IMR-90 (cell line): ENCODE measurements around the gene LCN12. TPM values are rescaled to one million over a fixed set of nuclear protein-coding genes. Genes with fewer than 3 reads are reported as not detected.

Experiments used
- ATAC-seq: fragments of 200-7000 bp; cut with Tn5 transposase; 2 replicates; pipeline ENCODE4 v1.9.1; 2020; ENCODE audit warnings: low read depth, mild to moderate bottlenecking, moderate library complexity
- BruUV-seq: library from RNA; stranded (reverse); fragments of 400-500 nt; replicated peaks from 2 replicates; lab custom pipeline; 2021; lab: Mats Ljungman, UMichigan
- CTCF ChIA-PET: fragments of 300-600 bp; formaldehyde crosslinking; extraction: SDS; loops from one replicate; lab custom pipeline; 2021; ENCODE audit warnings: antibody characterized with exemption; lab: Yijun Ruan, JAX
- POLR2A ChIA-PET: fragments of 300-600 bp; sonication (Branson Sonifier 250); formaldehyde crosslinking; loops from one replicate; lab custom pipeline; 2022; ENCODE audit warnings: antibody characterized with exemption; ENCODE audit not compliant: unreplicated experiment; lab: Charles Lee
- DNase-seq: peaks from one replicate; pipeline ENCODE4 v3.0.0; 2013
- H2AFZ ChIP-seq: replicated peaks from 2 replicates; pipeline ENCODE3; 2013; ENCODE audit warnings: low read length, mild to moderate bottlenecking; ENCODE audit not compliant: poor library complexity
- H2AK5ac ChIP-seq: 2 replicates; pipeline ENCODE4 v1.6.1; 2013; ENCODE audit warnings: low read depth, low read length, inconsistent platforms
- H2AK9ac ChIP-seq: replicated peaks from 2 replicates; pipeline ENCODE3; 2013; ENCODE audit warnings: mild to moderate bottlenecking, low read depth, low read length, moderate library complexity; ENCODE audit not compliant: poor library complexity
- H2BK120ac ChIP-seq: 2 replicates; pipeline ENCODE4 v1.6.1; 2013; ENCODE audit warnings: low read depth, low read length, inconsistent platforms
- H2BK15ac ChIP-seq: 3 replicates; pipeline ENCODE4 v1.6.1; 2013; ENCODE audit warnings: low read depth, low read length, inconsistent platforms
- H2BK20ac ChIP-seq: 2 replicates; pipeline ENCODE4 v1.6.1; 2013; ENCODE audit warnings: low read depth, mild to moderate bottlenecking, inconsistent platforms, low read length, moderate library complexity
- H2BK5ac ChIP-seq: 2 replicates; pipeline ENCODE4 v1.6.1; 2013; ENCODE audit warnings: mild to moderate bottlenecking, low read depth, low read length, inconsistent platforms; ENCODE audit not compliant: poor library complexity, severe bottlenecking
- H3K14ac ChIP-seq: replicated peaks from 2 replicates; pipeline ENCODE4 v1.6.1; 2013; ENCODE audit warnings: low read depth, low read length, inconsistent platforms
- H3K18ac ChIP-seq: 2 replicates; pipeline ENCODE4 v1.6.1; 2013; ENCODE audit warnings: low read depth, low read length, control low read depth
- H3K23ac ChIP-seq: 2 replicates; pipeline ENCODE4 v1.6.1; 2013; ENCODE audit warnings: low read depth, low read length, inconsistent platforms
- H3K27ac ChIP-seq: 2 replicates; pipeline ENCODE4 v1.5.1; 2013; ENCODE audit warnings: mild to moderate bottlenecking, control low read depth, low read length; ENCODE audit not compliant: insufficient read depth
- H3K27me3 ChIP-seq: 2 replicates; pipeline ENCODE4 v1.6.1; 2013; ENCODE audit warnings: low read length; ENCODE audit not compliant: control insufficient read depth, insufficient read depth
- H3K36me3 ChIP-seq: 2 replicates; pipeline ENCODE4 v1.6.1; 2013; ENCODE audit warnings: low read length, mixed read lengths; ENCODE audit not compliant: control insufficient read depth, insufficient read depth
- H3K4ac ChIP-seq: 2 replicates; pipeline ENCODE4 v1.6.1; 2013; ENCODE audit warnings: low read depth, low read length, inconsistent platforms
- H3K4me1 ChIP-seq: 2 replicates; pipeline ENCODE4 v1.6.1; 2013; ENCODE audit warnings: low read length, mixed read lengths; ENCODE audit not compliant: control insufficient read depth, insufficient read depth
- H3K4me2 ChIP-seq: 2 replicates; pipeline ENCODE4 v1.6.1; 2013; ENCODE audit warnings: low read depth, mild to moderate bottlenecking, control low read depth, low read length, moderate library complexity
- H3K4me3 ChIP-seq: 2 replicates; pipeline ENCODE4 v1.5.1; 2013; ENCODE audit warnings: low read depth, mild to moderate bottlenecking, control low read depth, low read length, moderate library complexity; ENCODE audit not compliant: insufficient read depth
- H3K56ac ChIP-seq: 2 replicates; pipeline ENCODE4 v1.6.1; 2013; ENCODE audit warnings: low read length, inconsistent platforms; ENCODE audit not compliant: insufficient read depth; ENCODE audit errors: extremely low read depth
- H3K79me1 ChIP-seq, 2 experiments: 2 replicates each; pipeline ENCODE4 v1.6.1; 2013; ENCODE audit warnings: low read length in 2 of 2, inconsistent platforms in 1 of 2, low read depth in 1 of 2
- H3K9ac ChIP-seq: 2 replicates; pipeline ENCODE4 v1.6.1; 2013; ENCODE audit warnings: low read depth, low read length, control low read depth
- H3K9me1 ChIP-seq: 2 replicates; pipeline ENCODE4 v1.6.1; 2013; ENCODE audit warnings: low read length, inconsistent platforms; ENCODE audit not compliant: insufficient read depth
- H3K9me3 ChIP-seq: 2 replicates; pipeline ENCODE4 v1.6.1; 2013; ENCODE audit warnings: low read length; ENCODE audit not compliant: control insufficient read depth, insufficient read depth
- H4K20me1 ChIP-seq: 2 replicates; pipeline ENCODE4 v1.6.1; 2013; ENCODE audit warnings: low read length, inconsistent platforms; ENCODE audit not compliant: insufficient read depth
- H4K5ac ChIP-seq: 2 replicates; pipeline ENCODE4 v1.6.1; 2013; ENCODE audit warnings: mild to moderate bottlenecking, low read depth, low read length, control low read depth
- H4K8ac ChIP-seq, 2 experiments: 2 replicates each; pipeline ENCODE4 v1.6.1; 2013; ENCODE audit warnings: low read depth in 2 of 2, low read length in 2 of 2, control low read depth in 1 of 2, inconsistent platforms in 1 of 2
- H4K91ac ChIP-seq: 2 replicates; pipeline ENCODE4 v1.6.1; 2013; ENCODE audit warnings: low read depth, low read length, inconsistent platforms; ENCODE audit not compliant: insufficient read depth
- CTCF ChIP-seq: conservative IDR thresholded peaks from 2 replicates; pipeline ENCODE4 v1.5.1; 2012; ENCODE audit warnings: mild to moderate bottlenecking, low read depth, low read length, improper control_type of control experiment
- ELK1 ChIP-seq: fragments of 150-350 bp; IDR thresholded peaks from 2 replicates; pipeline ENCODE4 v1.6.1; 2016; ENCODE audit warnings: low read depth, mild to moderate bottlenecking, low read length, moderate library complexity, borderline replicate concordance
- MXI1 ChIP-seq: IDR thresholded peaks from 2 replicates; pipeline ENCODE4 v1.6.1; 2012; ENCODE audit warnings: low read depth, mild to moderate bottlenecking, low read length, moderate library complexity, borderline replicate concordance
- WGBS, 2 experiments: methylation state at CpG; one replicate each; pipeline versions ENCODE4 v1.1.5 to v1.1.7; 2013; ENCODE audit warnings: missing lambda C conversion rate in 2 of 2; ENCODE audit not compliant: insufficient read length in 1 of 2; ENCODE audit errors: extremely low coverage in 2 of 2; 5-methylcytosine and 5-hydroxymethylcytosine counted together
- dilution Hi-C: fragments of 300-500 bp; cut with HindIII; formaldehyde crosslinking; loops from one replicate; pipeline ENCODE4 v1.14.3; 2018; ENCODE audit warnings: low sequenced_read_pairs; ENCODE audit not compliant: unreplicated experiment
- in situ Hi-C: fragments of 300-500 bp; cut with MboI; formaldehyde crosslinking; loops from 3 replicates; pipeline ENCODE4 v1.14.3; 2019; ENCODE audit warnings: low sequenced_read_pairs, inconsistent platforms, mixed read lengths
- intact Hi-C: fragments of 100-400 bp; cut with micrococcal nuclease; formaldehyde crosslinking; loops from 2 replicates; pipeline ENCODE4 v1.10.0; 2022
- polyA plus RNA-seq, 3 experiments: library from polyadenylated mRNA; depleted of rRNA; stranded (reverse); fragments of >200 nt; gene quantifications; 2 replicates each; pipeline ENCODE4 v1.2.3, GENCODE V29; 2012; ENCODE audit warnings: low replicate concordance in 1 of 3
- total RNA-seq: library from RNA; depleted of rRNA; stranded (reverse); fragments of >200 nt; gene quantifications from 2 replicates; pipeline ENCODE4 v1.2.3, GENCODE V29; 2012

Gene LCN12
- total and polyA plus RNA-seq, 2 of the 4 experiments (the other 2 are of a cell fraction) = 0.12 TPM; not detected in 1

GRCh38 chr9:136958473-136958872 is 6.4 kb downstream of the LCN12 start:
- CTCF ChIA-PET = no interaction called here
- BruUV-seq = no TSS peak

More at GRCh38 chr9:136958473-136958872, 6.4 kb downstream of the LCN12 start:
- intact Hi-C loops (no loop called here), dilution Hi-C loops (no loop called here), in situ Hi-C loops (no loop called here)
- no peak overlapping the region for H3K18ac ChIP-seq
- H3K27ac ChIP-seq = no peak overlapping the region
- POLR2A ChIA-PET = no interaction called here
- TF ChIP-seq CTCF (no peak), MXI1 (no peak), ELK1 (no peak)
- H2BK15ac ChIP-seq = no peak overlapping the region
- no peak overlapping the region for H3K14ac ChIP-seq
- no peak overlapping the region for H3K23ac ChIP-seq
- no peaks in the 10 kb centered on the region for H3K79me1 ChIP-seq
- 72% methylated on average over 5 of the region's 7 CpGs; no CpG with 5 or more reads in 1 of the 2 experiments for WGBS, 2 experiments
- H4K8ac ChIP-seq = no peak overlapping the region
- no peak overlapping the region for H2BK120ac ChIP-seq
- no peak overlapping the region for H3K4me3 ChIP-seq
- H4K91ac ChIP-seq = no peak overlapping the region
- no peak overlapping the region for H3K4me2 ChIP-seq
- H2BK5ac ChIP-seq = no peak overlapping the region
- H2AK9ac ChIP-seq = peak overlapping the region; percentile 65
- H3K4ac ChIP-seq = no peak overlapping the region
- H3K4me1 ChIP-seq = no peaks in the 10 kb centered on the region
- H3K9me3 ChIP-seq = peaks cover 3% of the 10 kb centered on the region
- H2AK5ac ChIP-seq = no peak overlapping the region
- H4K5ac ChIP-seq = no peak overlapping the region
- H4K20me1 ChIP-seq = no peaks in the 10 kb centered on the region
- no peak for DNase-seq
- H3K9me1 ChIP-seq = peaks cover 2% of the 10 kb centered on the region; the same call in 1 of the 2 replicates
- peaks cover 27% of the 10 kb centered on the region for H3K27me3 ChIP-seq
- no peak overlapping the region for H3K9ac ChIP-seq
- ATAC-seq = no peak
- no peak overlapping the region for H2AFZ ChIP-seq
- H3K36me3 ChIP-seq = no peaks in the 10 kb centered on the region
- no peak overlapping the region for H2BK20ac ChIP-seq
- H3K56ac ChIP-seq = no peak overlapping the region
